ENCODE data around the gene MAP4K4.

GRCh38 chr2:101775092-101775491 lies 77.6 kb downstream of the MAP4K4 start:
- TF ChIP-seq CTCF (conservative IDR thresholded peaks at IDR 0.05; ENCODE audit: low read length) = no peak
- TF ChIP-seq EZH2phosphoT487 (IDR thresholded peaks at IDR 0.05; ENCODE audit: borderline replicate concordance, low read depth, low read length) = no peak
